NCI-H446 treated with DMSO at 0.1 percent for 48 hours (cell line): ENCODE data around the gene PGLYRP2.
A peak's percentile ranks its signal among the peaks of the same experiment; 100 is the strongest.

ENCODE experiments used
- DNase-seq: peaks from one replicate; lab custom pipeline; 2025; lab: John Stamatoyannopoulos, UW

The PGLYRP2 gene

DNA sequence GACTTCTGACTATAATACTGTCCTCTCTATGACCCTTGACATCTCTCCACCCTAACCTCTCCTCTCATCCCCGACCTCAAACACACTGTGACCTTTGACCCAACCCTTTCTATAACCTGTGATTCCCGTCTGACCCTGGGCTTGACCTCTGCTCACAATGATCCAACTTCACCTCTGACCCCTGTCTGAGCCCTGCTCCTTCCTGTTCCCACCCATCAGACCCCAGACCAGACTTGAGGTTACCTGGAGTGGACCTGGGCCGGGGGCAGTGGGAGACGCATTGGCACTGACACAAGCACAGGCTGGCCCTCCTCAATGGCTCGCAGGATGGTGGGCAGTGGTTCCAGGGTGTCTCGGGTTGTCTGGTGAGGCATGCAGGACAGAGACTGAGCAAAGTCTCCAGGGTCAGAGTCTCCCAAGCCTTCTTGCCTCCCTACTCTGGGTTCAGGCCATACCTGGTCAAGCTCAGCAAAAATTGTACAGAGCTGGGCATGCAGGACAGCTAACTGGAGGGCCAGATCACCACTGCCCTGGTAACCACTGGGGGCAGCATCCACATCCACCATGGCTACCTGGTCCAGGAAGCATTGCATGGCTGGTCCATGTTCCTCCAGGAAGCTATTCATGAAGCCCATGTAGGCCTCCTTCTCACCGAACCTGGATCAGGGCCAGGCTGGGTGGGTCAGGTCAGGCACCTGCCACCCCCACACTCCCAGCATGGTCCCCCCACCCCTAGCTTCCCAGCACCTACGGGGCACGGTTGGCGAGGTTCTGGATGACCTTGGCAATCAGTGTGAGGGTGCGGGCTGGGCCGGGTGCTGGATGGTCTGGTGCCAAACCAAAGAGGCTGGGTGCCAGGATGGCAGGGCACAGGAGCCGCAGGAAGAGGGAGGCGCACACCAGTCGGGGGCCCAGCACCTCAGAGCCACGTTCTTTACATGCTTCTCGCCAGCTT, 25.1 kb downstream of the PGLYRP2 start:
- no peak for DNase-seq

DNA sequence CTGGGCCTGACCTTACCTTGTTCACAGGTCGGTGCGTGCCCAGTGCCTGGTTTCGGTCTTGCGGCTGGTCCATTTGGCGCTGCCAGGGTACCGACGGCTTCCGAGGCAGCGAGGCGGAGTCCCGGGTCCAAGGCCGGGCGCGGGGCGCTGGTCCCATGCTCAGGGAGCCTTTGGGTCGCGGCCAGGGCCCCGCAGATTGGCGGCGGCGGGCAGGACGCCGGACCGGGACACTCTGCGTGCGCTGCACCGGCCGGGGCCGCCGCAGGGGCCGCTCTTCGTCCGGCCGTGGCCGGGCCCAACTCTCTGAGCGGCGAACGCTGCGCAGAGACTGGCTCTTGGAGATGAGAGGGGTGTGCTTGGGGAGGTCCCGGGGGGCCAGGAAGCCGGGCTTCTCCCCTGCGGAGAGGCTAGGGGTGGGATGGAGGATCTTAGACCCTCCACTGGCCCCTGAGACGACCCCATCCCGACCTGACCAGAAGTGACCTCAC, 26.2 kb downstream of the PGLYRP2 start:
- no peak for DNase-seq

GRCh38 chr19:15452111-15453047, 26.9 kb downstream of the PGLYRP2 start:
- DNase-seq: peak; percentile 7

GRCh38 chr19:15450528-15450890, 28.8 kb downstream of the PGLYRP2 start:
- DNase-seq: no peak

DNA sequence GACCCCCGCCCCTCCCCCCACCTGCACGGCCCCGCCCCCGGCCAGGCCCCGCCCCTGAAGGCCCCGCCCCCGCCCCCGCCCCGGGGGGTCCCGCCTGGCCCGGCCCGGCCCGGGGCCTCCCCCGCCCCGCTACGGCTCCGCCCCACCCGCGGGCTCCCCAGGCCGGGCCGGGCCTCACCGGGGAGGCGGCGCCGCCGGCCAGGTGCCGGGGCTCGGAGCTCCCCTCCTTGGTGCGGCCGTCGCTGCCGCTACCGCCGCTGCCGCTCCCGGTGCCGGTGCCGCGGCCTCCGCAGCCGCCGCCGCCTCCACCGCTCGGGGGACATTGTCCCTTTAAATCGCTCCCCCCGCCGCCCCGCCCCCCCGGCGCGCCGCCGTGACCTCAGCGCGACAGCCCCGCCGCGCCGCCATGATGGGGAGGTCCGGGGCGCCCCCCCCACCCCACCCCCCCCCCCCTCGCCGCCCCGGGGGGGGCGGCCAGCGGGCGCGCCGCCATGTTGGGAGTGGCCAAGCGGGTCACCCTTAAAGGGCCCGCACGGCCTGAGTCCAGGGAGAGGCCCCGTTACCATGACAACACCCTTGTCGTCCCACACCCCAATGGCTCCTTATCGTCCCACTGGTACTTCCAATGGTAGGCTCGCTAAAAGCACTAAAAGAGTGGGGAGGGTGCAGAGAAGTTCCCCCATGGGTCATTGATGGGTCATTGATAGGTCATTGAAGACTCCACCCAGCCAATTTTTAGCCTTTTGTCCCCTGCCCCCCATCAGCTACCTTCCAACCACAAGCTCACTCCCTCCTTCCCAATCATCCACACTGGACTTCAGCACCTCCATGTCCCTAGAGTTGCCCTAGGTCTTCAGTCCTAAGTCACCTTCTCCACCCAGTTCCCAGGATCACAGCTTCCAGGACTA, 29.4 kb downstream of the PGLYRP2 start, which contains the start of gene WIZ:
TSS of gene WIZ (minus strand) at position 337 of the 908 bp plus-strand sequence. CDS start 1,649 bp downstream, outside the sequence.
- DNase-seq: no peak

- no peak for DNase-seq
These were observed 30.3 kb downstream of the PGLYRP2 start for GRCh38 chr19:15448778-15449619.

DNA sequence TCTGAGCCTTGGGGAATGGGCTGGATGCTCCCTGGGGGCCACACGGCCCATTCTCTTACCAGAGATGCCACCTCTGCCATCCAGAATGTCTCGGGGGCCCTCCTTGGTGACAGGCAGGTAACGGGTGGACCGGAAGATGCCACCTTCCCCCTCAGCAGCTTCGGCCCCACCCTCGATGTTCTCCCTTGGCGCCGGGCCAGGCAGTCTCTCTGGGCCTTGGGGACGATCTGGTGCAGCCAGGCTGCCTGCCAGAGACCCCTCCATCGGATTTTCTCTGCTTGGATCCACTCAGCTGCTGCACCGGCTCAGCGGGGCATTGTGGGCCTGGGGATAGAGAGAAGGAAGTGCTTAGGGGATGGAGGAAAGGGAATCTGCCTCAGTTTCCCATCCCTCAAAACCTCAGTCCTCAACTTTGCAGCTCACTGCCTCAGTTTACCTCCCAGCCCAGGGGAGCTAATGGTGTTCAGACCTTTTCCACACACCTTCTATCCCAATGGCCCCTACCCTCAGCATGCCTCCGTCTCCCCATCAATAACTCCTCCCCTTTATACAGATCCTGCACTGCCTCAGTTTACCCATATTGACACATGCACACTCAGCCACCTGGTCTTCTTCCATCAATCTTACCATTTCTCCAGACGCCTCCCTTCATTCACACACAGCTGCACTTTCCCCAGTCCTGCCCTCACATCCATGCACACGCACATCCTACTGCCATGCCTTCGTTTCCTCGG, 31.1 kb downstream of the PGLYRP2 start:
- no peak for DNase-seq

GRCh38 chr19:15447057-15447456, 32.2 kb downstream of the PGLYRP2 start:
- no peak for DNase-seq

- DNase-seq: no peak
These were observed 33.4 kb downstream of the PGLYRP2 start for GRCh38 chr19:15445807-15446376.

DNA sequence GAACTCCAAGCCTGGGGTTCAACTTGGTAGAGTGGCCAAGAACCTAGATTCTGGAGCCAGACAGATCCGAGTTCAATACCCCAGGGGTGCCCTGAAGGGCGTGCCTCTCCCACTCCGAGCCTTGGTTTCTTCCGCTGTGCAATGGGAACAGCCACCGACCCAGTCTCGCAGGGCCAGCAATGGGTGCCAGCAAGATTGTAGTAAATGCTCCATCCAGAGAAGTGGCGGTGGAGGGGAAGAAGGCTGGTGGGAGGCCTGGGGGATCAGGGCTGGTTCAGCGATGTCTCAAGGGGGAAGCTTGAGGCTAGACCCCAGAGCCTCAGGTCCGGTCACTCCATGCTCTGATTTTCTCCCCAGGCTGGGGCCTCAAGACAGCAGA, 34.1 kb downstream of the PGLYRP2 start:
- DNase-seq: no peak

GRCh38 chr19:15444505-15445226, 34.6 kb downstream of the PGLYRP2 start:
- DNase-seq: no peak

- peak; percentile 55 for DNase-seq
These were observed 35.5 kb downstream of the PGLYRP2 start for GRCh38 chr19:15443838-15444237.

DNA sequence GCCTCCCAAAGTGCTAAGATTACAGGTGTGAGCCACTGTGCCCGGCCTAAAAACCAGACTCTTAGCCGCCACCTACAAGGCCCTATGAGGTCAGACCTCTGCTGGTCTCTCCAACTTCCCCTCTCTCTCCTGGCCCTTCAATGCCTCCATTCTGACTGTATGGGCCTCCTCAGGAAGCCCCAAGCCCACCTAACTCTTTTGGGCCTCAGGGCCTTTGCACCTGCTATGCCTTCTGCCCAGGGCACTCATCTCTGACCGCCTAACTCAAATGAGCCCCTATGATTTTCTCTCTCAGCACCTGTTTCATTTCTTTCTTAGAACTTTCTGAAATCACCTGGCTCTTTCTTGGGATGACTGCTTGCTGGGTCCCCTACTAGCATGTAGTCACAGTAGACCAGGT, 36.0 kb downstream of the PGLYRP2 start:
- no peak for DNase-seq

GRCh38 chr19:15442142-15442920, 37.0 kb downstream of the PGLYRP2 start:
- DNase-seq: no peak

- no peak for DNase-seq
These were observed 38.0 kb downstream of the PGLYRP2 start for GRCh38 chr19:15441317-15441716.

DNA sequence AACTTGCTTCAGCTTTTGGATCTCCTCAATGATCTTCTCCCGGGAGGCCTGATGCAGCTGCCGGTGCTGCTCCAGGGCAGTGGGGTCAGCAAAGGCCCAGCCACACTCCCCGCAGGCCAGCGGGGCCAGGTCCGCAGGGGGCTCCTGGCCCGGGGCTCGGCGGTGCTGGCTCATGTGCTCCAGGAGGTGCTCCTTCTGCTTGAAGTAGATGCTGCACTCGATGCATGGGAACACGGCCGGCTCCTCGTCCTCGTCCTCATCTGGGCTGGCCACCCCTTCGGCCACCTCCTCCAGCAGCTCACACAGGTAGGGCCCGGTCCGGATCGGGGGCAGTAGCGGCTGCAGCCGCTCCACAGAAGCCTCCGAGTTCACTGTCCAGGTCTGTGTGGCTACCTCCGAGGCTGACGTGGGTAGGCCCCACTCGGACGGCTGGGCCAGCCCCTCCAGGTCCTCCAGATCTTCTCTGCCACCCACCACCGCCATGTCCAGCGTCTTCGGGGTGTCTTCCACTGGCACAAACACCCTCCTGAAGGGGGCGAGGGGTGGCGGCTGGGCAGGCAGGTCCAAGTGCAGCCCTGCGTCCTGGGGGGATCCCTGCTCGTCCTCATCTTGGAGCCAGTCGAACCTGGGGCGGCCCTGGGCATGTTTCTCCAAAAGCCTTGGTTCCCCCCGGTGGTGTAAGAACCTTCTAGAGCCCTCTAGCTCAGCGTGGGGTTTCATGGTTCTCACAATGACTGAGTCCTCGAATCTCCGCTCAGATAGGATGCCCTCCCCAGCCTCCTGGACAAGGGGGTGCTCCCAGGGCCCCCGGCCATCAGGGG, 39.3 kb downstream of the PGLYRP2 start:
- DNase-seq: no peak
